Mammary epithelial cell (primary cell): ENCODE results near the gene EIF2D.

Source experiments
- EZH2 ChIP-seq: IDR thresholded peaks from 2 replicates; pipeline ENCODE4 v1.6.1; 2012; ENCODE audit warnings: low read length, inconsistent platforms, borderline replicate concordance
- TF ChIP-seq, protein P1 (sequence below), 2 donors: IDR thresholded peaks in 1 of 2; conservative IDR thresholded peaks in 1 of 2; 2 replicates each; pipeline ENCODE4 v1.5.1; 2011 to 2012; ENCODE audit warnings: inconsistent platforms in 2 of 2, low read length in 2 of 2, mild to moderate bottlenecking in 2 of 2, control low read depth in 1 of 2, low read depth in 1 of 2; ENCODE audit not compliant: insufficient read depth in 1 of 2; ENCODE audit errors: extremely low read depth in 1 of 2

DNA sequence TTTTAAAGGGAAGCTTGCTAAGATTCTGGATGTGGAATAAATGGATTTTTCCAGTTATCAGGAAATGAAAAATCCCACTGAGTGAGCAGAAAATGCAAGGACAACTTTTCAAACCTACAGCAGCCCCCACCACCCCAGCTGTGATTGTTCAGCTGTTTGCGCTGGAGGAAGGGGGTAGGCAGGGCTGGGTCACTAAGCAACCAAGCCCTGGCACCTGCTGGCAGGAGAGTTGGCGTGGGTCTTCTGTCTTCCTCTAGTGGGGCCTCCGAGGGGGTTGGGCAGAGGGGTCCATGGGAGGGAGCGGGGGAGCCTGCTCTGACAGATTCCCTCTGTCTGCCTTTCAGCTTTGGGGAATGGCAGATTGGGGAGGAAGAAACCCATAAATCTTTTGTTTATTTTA lies 45.3 kb downstream of the EIF2D start:
- TF ChIP-seq, protein P1, sequence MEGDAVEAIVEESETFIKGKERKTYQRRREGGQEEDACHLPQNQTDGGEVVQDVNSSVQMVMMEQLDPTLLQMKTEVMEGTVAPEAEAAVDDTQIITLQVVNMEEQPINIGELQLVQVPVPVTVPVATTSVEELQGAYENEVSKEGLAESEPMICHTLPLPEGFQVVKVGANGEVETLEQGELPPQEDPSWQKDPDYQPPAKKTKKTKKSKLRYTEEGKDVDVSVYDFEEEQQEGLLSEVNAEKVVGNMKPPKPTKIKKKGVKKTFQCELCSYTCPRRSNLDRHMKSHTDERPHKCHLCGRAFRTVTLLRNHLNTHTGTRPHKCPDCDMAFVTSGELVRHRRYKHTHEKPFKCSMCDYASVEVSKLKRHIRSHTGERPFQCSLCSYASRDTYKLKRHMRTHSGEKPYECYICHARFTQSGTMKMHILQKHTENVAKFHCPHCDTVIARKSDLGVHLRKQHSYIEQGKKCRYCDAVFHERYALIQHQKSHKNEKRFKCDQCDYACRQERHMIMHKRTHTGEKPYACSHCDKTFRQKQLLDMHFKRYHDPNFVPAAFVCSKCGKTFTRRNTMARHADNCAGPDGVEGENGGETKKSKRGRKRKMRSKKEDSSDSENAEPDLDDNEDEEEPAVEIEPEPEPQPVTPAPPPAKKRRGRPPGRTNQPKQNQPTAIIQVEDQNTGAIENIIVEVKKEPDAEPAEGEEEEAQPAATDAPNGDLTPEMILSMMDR (conservative IDR thresholded peaks at IDR 0.05 in 1 of 2, IDR thresholded peaks at IDR 0.05 in 1 of 2; ENCODE audit: extremely low read depth in 1 of 2, insufficient read depth in 1 of 2, low read depth in 1 of 2, low read length in 2 of 2) = no peak
- TF ChIP-seq EZH2 = no peak
